HFFc6 (cell line): ENCODE measurements around the gene SIRPB1. TPM values are rescaled to one million over a fixed set of nuclear protein-coding genes. Genes with fewer than 3 reads are reported as not detected.

ENCODE experiments used
- DNase-seq: peaks from one replicate; pipeline ENCODE4 v3.0.0-alpha.2; 2018
- H3K27ac Mint-ChIP-seq: 2 replicates; pipeline ENCODE4 v1.8.0; 2020; ENCODE audit warnings: mild to moderate bottlenecking, mixed read lengths
- H3K27me3 Mint-ChIP-seq: 2 replicates; pipeline ENCODE4 v1.8.0; 2021; ENCODE audit warnings: mild to moderate bottlenecking, moderate library complexity, mixed read lengths; ENCODE audit not compliant: insufficient read depth
- H3K36me3 Mint-ChIP-seq: 2 replicates; pipeline ENCODE4 v1.8.0; 2021; ENCODE audit warnings: low read depth, mixed read lengths
- H3K4me1 Mint-ChIP-seq: 2 replicates; pipeline ENCODE4 v1.8.0; 2020; ENCODE audit warnings: low read depth, mixed read lengths
- H3K4me3 Mint-ChIP-seq: 2 replicates; pipeline ENCODE4 v1.8.0; 2020; ENCODE audit warnings: mild to moderate bottlenecking, moderate library complexity, mixed read lengths
- H3K9me3 Mint-ChIP-seq: 2 replicates; pipeline ENCODE4 v1.8.0; 2020; ENCODE audit warnings: mild to moderate bottlenecking, mixed read lengths
- CTCF ChIP-seq: fragments of 200-600 bp; sonication (generic); IDR thresholded peaks from 2 replicates; pipeline ENCODE4 v1.5.0; 2021; ENCODE audit warnings: antibody characterized with exemption, mild to moderate bottlenecking
- total RNA-seq, 6 experiments: library from RNA; stranded (reverse); fragmentation: NEBNext Ultra II Directional; extraction: Animal tissue kit (Norgen Biotek cat#: 25700); gene quantifications; 2 replicates in 1 of 6; 3 replicates in 5 of 6; pipeline ENCODE4 v1.2.3, GENCODE V29; 2021

The SIRPB1 gene
- total RNA-seq, 6 experiments from 2014 or later, result not detected

DNA sequence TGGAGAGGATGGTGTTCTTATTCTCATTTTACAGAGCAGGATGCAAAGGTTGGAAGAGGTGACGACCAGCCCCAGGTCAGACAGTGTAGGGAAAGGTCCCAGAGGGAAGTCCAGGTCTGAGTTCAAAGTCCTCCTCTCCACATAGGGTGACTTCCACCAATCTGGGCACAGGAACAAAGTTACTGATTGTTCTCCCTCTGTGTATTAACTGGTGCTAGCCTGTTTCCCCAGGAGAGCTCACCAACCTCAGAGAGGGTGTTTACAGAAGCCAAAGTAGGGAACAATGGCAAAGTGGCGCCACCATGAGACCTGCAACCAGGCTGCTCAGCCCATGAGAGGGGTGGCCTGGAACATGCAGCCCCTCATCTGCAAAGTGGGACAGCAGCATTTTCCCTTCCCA, 16.8 kb upstream of the SIRPB1 start:
- no peaks in the 10 kb centered on the region; the same call in 1 of the 2 replicates for H3K9me3 Mint-ChIP-seq
- H3K4me3 Mint-ChIP-seq, result no peak overlapping the region
- no peaks in the 10 kb centered on the region for H3K36me3 Mint-ChIP-seq
- H3K27ac Mint-ChIP-seq, result no peak overlapping the region
- DNase-seq, result no peak
- peaks cover 35% of the 10 kb centered on the region for H3K27me3 Mint-ChIP-seq
- peaks cover 2% of the 10 kb centered on the region; the same call in 1 of the 2 replicates for H3K4me1 Mint-ChIP-seq
- TF ChIP-seq CTCF, result no peak

- no peak overlapping the region for H3K4me3 Mint-ChIP-seq
Observed at GRCh38 chr20:1635291-1635979, 15.6 kb upstream of the SIRPB1 start.

GRCh38 chr20:1633535-1633934, 13.7 kb upstream of the SIRPB1 start:
- Mint-ChIP-seq H3K4me1 (peaks cover 8% of the 10 kb centered on the region), H3K36me3 (no peaks in the 10 kb centered on the region), H3K4me3 (no peak overlapping the region), H3K27ac (no peak overlapping the region), H3K9me3 (no peaks in the 10 kb centered on the region), H3K27me3 (peaks cover 44% of the 10 kb centered on the region)
- no peak for TF ChIP-seq CTCF
- no peak for DNase-seq

More at GRCh38 chr20:1635291-1635979, 15.6 kb upstream of the SIRPB1 start:
- Mint-ChIP-seq H3K36me3 (no peaks in the 10 kb centered on the region), H3K27ac (no peak overlapping the region), H3K9me3 (no peaks in the 10 kb centered on the region; the same call in 1 of the 2 replicates), H3K4me1 (peaks cover 8% of the 10 kb centered on the region), H3K27me3 (peaks cover 35% of the 10 kb centered on the region)
- no peak for TF ChIP-seq CTCF
- no peak for DNase-seq

- Mint-ChIP-seq H3K27me3 (peaks cover 55% of the 10 kb centered on the region), H3K27ac (no peak overlapping the region), H3K4me1 (peaks cover 8% of the 10 kb centered on the region), H3K9me3 (no peaks in the 10 kb centered on the region), H3K4me3 (no peak overlapping the region), H3K36me3 (no peaks in the 10 kb centered on the region)
- no peak for DNase-seq
- no peak for TF ChIP-seq CTCF
Observed at GRCh38 chr20:1632178-1632577, 12.4 kb upstream of the SIRPB1 start.

DNA sequence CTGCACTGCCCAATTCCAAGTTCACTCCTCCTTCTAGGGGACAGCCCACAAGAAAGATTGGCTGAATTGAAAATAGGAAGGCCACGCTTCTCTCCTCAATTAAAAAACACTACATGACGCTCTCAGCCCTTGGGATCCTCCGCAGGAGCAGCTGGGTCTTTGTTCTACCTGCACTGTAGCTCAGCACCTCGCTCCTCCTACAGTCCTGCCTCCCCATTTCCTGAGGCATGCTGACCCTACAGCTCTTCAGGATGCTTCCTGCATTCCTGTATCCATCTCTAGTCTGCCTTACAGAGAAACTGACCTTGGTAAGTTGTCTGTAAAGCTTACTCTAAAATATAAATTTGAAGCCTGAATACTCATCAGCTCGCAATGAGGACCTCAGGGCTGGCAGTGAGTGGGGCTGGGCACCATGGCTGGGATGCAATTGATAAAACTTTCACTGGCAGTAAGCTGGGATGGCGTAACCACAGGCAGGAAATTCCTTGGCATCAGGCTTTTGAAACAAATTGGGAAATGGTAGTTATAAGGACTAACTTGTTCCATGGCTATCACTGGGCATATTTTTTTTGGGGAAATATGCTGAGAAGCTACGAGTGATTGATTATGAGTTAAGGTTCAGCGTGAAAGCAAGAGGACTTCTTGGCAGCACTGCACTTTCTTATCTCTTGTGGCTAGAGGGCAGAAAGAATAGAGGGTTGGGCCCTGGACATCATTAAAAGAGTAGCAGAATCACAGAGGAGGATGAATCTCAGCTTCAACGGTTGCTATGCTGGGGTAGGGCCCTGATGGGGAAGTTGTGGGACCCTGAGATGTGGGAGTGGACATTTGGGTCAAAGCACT, 11.7 kb upstream of the SIRPB1 start:
- Mint-ChIP-seq H3K4me3 (no peak overlapping the region), H3K27ac (no peak overlapping the region), H3K9me3 (no peaks in the 10 kb centered on the region), H3K36me3 (no peaks in the 10 kb centered on the region), H3K27me3 (peaks cover 53% of the 10 kb centered on the region), H3K4me1 (peaks cover 8% of the 10 kb centered on the region)
- TF ChIP-seq CTCF, result no peak
- DNase-seq, result no peak
